ENCODE measurements around the gene CACNA2D2.

Gene CACNA2D2

GRCh38 chr3:50417637-50418033 is 85.8 kb downstream of the CACNA2D2 start:
- TF ChIP-seq CTCF (IDR thresholded peaks at IDR 0.05; ENCODE audit: extremely low read depth, insufficient read depth, missing control alignments), result no peak
- DNase-seq (ENCODE audit: low spot score), result no peak
- in situ Hi-C loops (cut with MboI; ENCODE audit: low pct_unique_long_range_greater_than_20kb, low sequenced_read_pairs, unreplicated experiment), result no loop called here

GRCh38 chr3:50416736-50417636 is 86.4 kb downstream of the CACNA2D2 start:
- no peak for DNase-seq (ENCODE audit: low spot score)
- in situ Hi-C loops (cut with MboI; ENCODE audit: low pct_unique_long_range_greater_than_20kb, low sequenced_read_pairs, unreplicated experiment), result no loop called here
- no peak for TF ChIP-seq CTCF (IDR thresholded peaks at IDR 0.05; ENCODE audit: extremely low read depth, insufficient read depth, missing control alignments)

- DNase-seq (ENCODE audit: low spot score), result no peak
Observed at GRCh38 chr3:50415816-50416215, 87.6 kb downstream of the CACNA2D2 start.

GRCh38 chr3:50415061-50415460 is 88.4 kb downstream of the CACNA2D2 start:
- no peak for DNase-seq (ENCODE audit: low spot score)
- no peak for TF ChIP-seq CTCF (IDR thresholded peaks at IDR 0.05; ENCODE audit: extremely low read depth, insufficient read depth, missing control alignments)
- in situ Hi-C loops (cut with MboI; ENCODE audit: low pct_unique_long_range_greater_than_20kb, low sequenced_read_pairs, unreplicated experiment), result no loop called here

More at GRCh38 chr3:50415816-50416215, 87.6 kb downstream of the CACNA2D2 start:
- TF ChIP-seq CTCF (IDR thresholded peaks at IDR 0.05; ENCODE audit: extremely low read depth, insufficient read depth, missing control alignments), result no peak
- in situ Hi-C loops (cut with MboI; ENCODE audit: low pct_unique_long_range_greater_than_20kb, low sequenced_read_pairs, unreplicated experiment), result no loop called here

GRCh38 chr3:50414616-50415015 is 88.8 kb downstream of the CACNA2D2 start:
- TF ChIP-seq CTCF (IDR thresholded peaks at IDR 0.05; ENCODE audit: extremely low read depth, insufficient read depth, missing control alignments), result no peak
- in situ Hi-C loops (cut with MboI; ENCODE audit: low pct_unique_long_range_greater_than_20kb, low sequenced_read_pairs, unreplicated experiment), result no loop called here
- no peak for DNase-seq (ENCODE audit: low spot score)

- in situ Hi-C loops (cut with MboI; ENCODE audit: low pct_unique_long_range_greater_than_20kb, low sequenced_read_pairs, unreplicated experiment), result no loop called here
- no peak for DNase-seq (ENCODE audit: low spot score)
- TF ChIP-seq CTCF (IDR thresholded peaks at IDR 0.05; ENCODE audit: extremely low read depth, insufficient read depth, missing control alignments), result no peak
Observed at GRCh38 chr3:50412231-50412754, 91.1 kb downstream of the CACNA2D2 start.
